K562 (cell line): ENCODE measurements around the gene LITAF. TPM values are rescaled to one million over a fixed set of nuclear protein-coding genes. Genes with fewer than 3 reads are reported as not detected.
A peak's percentile ranks its signal among the peaks of the same experiment; 100 is the strongest.

Source experiments
- ARID1B ChIP-seq: fragments of 450-650 bp; IDR thresholded peaks from 2 replicates; pipeline ENCODE4 v1.6.1; 2016; ENCODE audit warnings: antibody characterized with exemption, mild to moderate bottlenecking, inconsistent platforms
- ATF7 ChIP-seq: fragments of 450-650 bp; IDR thresholded peaks from 2 replicates; pipeline ENCODE4 v1.7.1; 2014; ENCODE audit warnings: mild to moderate bottlenecking, moderate library complexity
- CEBPB ChIP-seq: fragments of 450-650 bp; IDR thresholded peaks from 2 replicates; pipeline ENCODE4 v1.6.1; 2016; ENCODE audit warnings: missing genetic modification characterization, missing compliant biosample characterization
- EP300 ChIP-seq: IDR thresholded peaks from 2 replicates; pipeline ENCODE4 v1.6.1; 2012; ENCODE audit warnings: low read length, improper control_type of control experiment
- HMG20A ChIP-seq: fragments of 450-650 bp; formaldehyde crosslinking; conservative IDR thresholded peaks from 2 replicates; pipeline ENCODE4 v1.4.0; 2020; ENCODE audit warnings: mild to moderate bottlenecking, mixed read lengths
- IRF1 ChIP-seq: sonication (generic); formaldehyde crosslinking; IDR thresholded peaks from 2 replicates; pipeline ENCODE4 v1.8.0; 2022; ENCODE audit warnings: missing genetic modification reagents, mild to moderate bottlenecking, borderline replicate concordance
- MECOM ChIP-seq: fragments of 250-450 bp; sonication (Bioruptor Pico); IDR thresholded peaks from 2 replicates; pipeline ENCODE4 v1.8.0; 2022; ENCODE audit warnings: inconsistent platforms
- MYNN ChIP-seq, 2 experiments: sonication (generic); formaldehyde crosslinking in 1 of 2; IDR thresholded peaks; 2 replicates each; pipeline versions ENCODE4 v1.5.0 to v1.6.1; 2016 to 2020; ENCODE audit warnings: antibody characterized with exemption in 1 of 2, missing genetic modification reagents in 1 of 2
- POLR2B ChIP-seq: fragments of 450-650 bp; IDR thresholded peaks from 2 replicates; pipeline ENCODE4 v1.6.1; 2018; ENCODE audit warnings: low read depth; ENCODE audit not compliant: partially characterized antibody
- YBX1 ChIP-seq: fragments of 450-650 bp; IDR thresholded peaks from 2 replicates; pipeline ENCODE4 v1.7.1; 2016; ENCODE audit warnings: mild to moderate bottlenecking
- ZBTB43 ChIP-seq: sonication (generic); formaldehyde crosslinking; IDR thresholded peaks from 2 replicates; pipeline ENCODE4 v1.8.0; 2023; ENCODE audit warnings: mild to moderate bottlenecking, missing genetic modification reagents
- ZEB2 ChIP-seq: fragments of 450-650 bp; IDR thresholded peaks from 2 replicates; pipeline ENCODE4 v1.6.1; 2016
- ZNF175 ChIP-seq: fragments of 200-800 bp; sonication (Bioruptor generic); IDR thresholded peaks from 2 replicates; pipeline ENCODE4 v1.6.1; 2016; ENCODE audit warnings: low read depth, mild to moderate bottlenecking, missing genetic modification characterization, missing compliant biosample characterization
- ZNF197 ChIP-seq: fragments of 200-800 bp; sonication (Bioruptor generic); IDR thresholded peaks from 2 replicates; pipeline ENCODE4 v1.6.1; 2016; ENCODE audit warnings: low read depth, missing genetic modification characterization, missing compliant biosample characterization
- ZNF224 ChIP-seq: sonication (generic); formaldehyde crosslinking; IDR thresholded peaks from 2 replicates; pipeline ENCODE4 v1.8.0; 2022; ENCODE audit warnings: mild to moderate bottlenecking, missing genetic modification reagents
- ZNF232 ChIP-seq: sonication (generic); formaldehyde crosslinking; IDR thresholded peaks from 2 replicates; pipeline ENCODE4 v1.8.0; 2022; ENCODE audit warnings: mild to moderate bottlenecking, missing genetic modification reagents
- ZNF263 ChIP-seq: sonication (generic); formaldehyde crosslinking; IDR thresholded peaks from 2 replicates; pipeline ENCODE4 v1.8.0; 2022; ENCODE audit warnings: mild to moderate bottlenecking, missing genetic modification reagents, borderline replicate concordance
- polyA plus RNA-seq, 8 experiments: library from polyadenylated mRNA; depleted of rRNA in 4 of 8; stranded (reverse) in 5 of 8; unstranded in 3 of 8; fragments of >200 nt; fragmentation: Nextera tagmentation in 2 of 8; fragmentation: Illumina TruSeq in 1 of 8; extraction: Ambion mirVana in 2 of 8; extraction: Trizol in 1 of 8; gene quantifications; 2 replicates each; pipeline versions ENCODE4 v1.2.1 to v1.2.3, GENCODE V29; 2011 to 2014; ENCODE audit warnings: inconsistent platforms in 1 of 8, missing spikeins in 1 of 8
- total RNA-seq, 7 experiments: library from RNA; depleted of rRNA in 6 of 7; stranded (reverse); fragments of >200 nt in 6 of 7; fragmentation: Illumina TruSeq in 2 of 7; extraction: Trizol in 2 of 7; gene quantifications; 2 replicates each; pipeline versions ENCODE4 v1.2.1 to v1.2.3, GENCODE V29; 2011 to 2021; ENCODE audit warnings: low replicate concordance in 1 of 7
- TF ChIP-seq, protein P1 (sequence below), 2 experiments: fragments of 450-650 bp; formaldehyde crosslinking in 1 of 2; IDR thresholded peaks; 2 replicates each; pipeline versions ENCODE4 v1.4.0 to v1.6.1; 2014 to 2020; ENCODE audit warnings: mild to moderate bottlenecking in 2 of 2, borderline replicate concordance in 1 of 2, low read depth in 1 of 2

LITAF gene
- total and polyA plus RNA-seq, 9 of the 15 experiments (the other 6 are each of a cell fraction or from before 2014, with no cell fraction given) = 4.1 to 17.8 (median 11.9) TPM

- TF ChIP-seq, protein P1, sequence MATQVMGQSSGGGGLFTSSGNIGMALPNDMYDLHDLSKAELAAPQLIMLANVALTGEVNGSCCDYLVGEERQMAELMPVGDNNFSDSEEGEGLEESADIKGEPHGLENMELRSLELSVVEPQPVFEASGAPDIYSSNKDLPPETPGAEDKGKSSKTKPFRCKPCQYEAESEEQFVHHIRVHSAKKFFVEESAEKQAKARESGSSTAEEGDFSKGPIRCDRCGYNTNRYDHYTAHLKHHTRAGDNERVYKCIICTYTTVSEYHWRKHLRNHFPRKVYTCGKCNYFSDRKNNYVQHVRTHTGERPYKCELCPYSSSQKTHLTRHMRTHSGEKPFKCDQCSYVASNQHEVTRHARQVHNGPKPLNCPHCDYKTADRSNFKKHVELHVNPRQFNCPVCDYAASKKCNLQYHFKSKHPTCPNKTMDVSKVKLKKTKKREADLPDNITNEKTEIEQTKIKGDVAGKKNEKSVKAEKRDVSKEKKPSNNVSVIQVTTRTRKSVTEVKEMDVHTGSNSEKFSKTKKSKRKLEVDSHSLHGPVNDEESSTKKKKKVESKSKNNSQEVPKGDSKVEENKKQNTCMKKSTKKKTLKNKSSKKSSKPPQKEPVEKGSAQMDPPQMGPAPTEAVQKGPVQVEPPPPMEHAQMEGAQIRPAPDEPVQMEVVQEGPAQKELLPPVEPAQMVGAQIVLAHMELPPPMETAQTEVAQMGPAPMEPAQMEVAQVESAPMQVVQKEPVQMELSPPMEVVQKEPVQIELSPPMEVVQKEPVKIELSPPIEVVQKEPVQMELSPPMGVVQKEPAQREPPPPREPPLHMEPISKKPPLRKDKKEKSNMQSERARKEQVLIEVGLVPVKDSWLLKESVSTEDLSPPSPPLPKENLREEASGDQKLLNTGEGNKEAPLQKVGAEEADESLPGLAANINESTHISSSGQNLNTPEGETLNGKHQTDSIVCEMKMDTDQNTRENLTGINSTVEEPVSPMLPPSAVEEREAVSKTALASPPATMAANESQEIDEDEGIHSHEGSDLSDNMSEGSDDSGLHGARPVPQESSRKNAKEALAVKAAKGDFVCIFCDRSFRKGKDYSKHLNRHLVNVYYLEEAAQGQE (IDR thresholded peaks at IDR 0.05; ENCODE audit: borderline replicate concordance) = peak; percentile 89
- TF ChIP-seq, protein P1 (CRISPR knock-in tag; IDR thresholded peaks at IDR 0.05; ENCODE audit: low read depth) = no peak
- TF ChIP-seq ZNF197 (CRISPR knock-in tag) = peak; percentile 50; the same call in 1 of the 2 replicates
- 0 out of 2 replicates have a peak, but pooled peaks have one; percentile 82 for TF ChIP-seq ZNF232 (CRISPR knock-in tag)
- TF ChIP-seq HMG20A = no peak
- peak; percentile 94 for TF ChIP-seq CEBPB (tag)
- TF ChIP-seq ZBTB43 = peak; percentile 76; the same call in 1 of the 2 replicates
- TF ChIP-seq ZNF175 (CRISPR knock-in tag) = peak; percentile 60; the same call in 1 of the 2 replicates
- TF ChIP-seq ARID1B = peak; percentile 42; the same call in 1 of the 2 replicates
- no peak for TF ChIP-seq IRF1 (CRISPR knock-in tag)
- no peak for TF ChIP-seq POLR2B
- TF ChIP-seq MYNN (IDR thresholded peaks at IDR 0.05) = peak; percentile 40; the same call in 1 of the 2 replicates
- TF ChIP-seq MYNN (CRISPR knock-in tag; IDR thresholded peaks at IDR 0.05) = no peak
- TF ChIP-seq ZEB2 = peak; percentile 91
- TF ChIP-seq ZNF263 = peak; percentile 62; the same call in 1 of the 2 replicates
- no peak for TF ChIP-seq ZNF224
- peak; percentile 71 for TF ChIP-seq EP300
- no peak for TF ChIP-seq YBX1
- TF ChIP-seq MECOM (CRISPR knock-in tag) = peak; percentile 24; the same call in 1 of the 2 replicates
- TF ChIP-seq ATF7 = peak; percentile 59; the same call in 1 of the 2 replicates
Observed at GRCh38 chr16:11611871-11612664, 25.3 kb upstream of the LITAF start (continued).
